K562 treated with DMSO at 1 percent for 4 hours (cell line): Measurements from ENCODE around the gene RPS14. TPM values are rescaled to one million over a fixed set of nuclear protein-coding genes. Genes with fewer than 3 reads are reported as not detected.

Experiments used
- total RNA-seq: library from RNA; unstranded; fragments of 300-600 nt; gene quantifications from 2 replicates; pipeline ENCODE4 v1.2.3, GENCODE V29; 2022; ENCODE audit not compliant: insufficient read depth

Gene RPS14
- 7,861 and 8,555 TPM in 2 replicates for total RNA-seq

GRCh38 chr5:150449517-150450339, at the start of gene RPS14:
TSS of gene RPS14 (minus strand) at chr5:150449739. CDS start at chr5:150447733, 2,006 bp downstream.

GRCh38 chr5:150412319-150413175, 37.0 kb downstream of the RPS14 start, which contains the start of gene CD74:
TSS of gene CD74 (minus strand) at chr5:150412910. CDS start at chr5:150412749, 161 bp downstream.

Other genes starting within 250 kb of the RPS14 start
- not detected in 2 replicates for gene CAMK2A, start 160.0 kb downstream of the RPS14 start, total RNA-seq
- not detected in 2 replicates for gene ARSI, start 146.8 kb downstream of the RPS14 start, total RNA-seq
- gene TCOF1, start 92.0 kb downstream of the RPS14 start, total RNA-seq: 33.4 and 40.7 TPM in 2 replicates
- gene CD74, start 36.8 kb downstream of the RPS14 start, total RNA-seq: 3.6 and 4.3 TPM in 2 replicates
- 20.1 and 20.6 TPM in 2 replicates for gene NDST1, start 58.4 kb upstream of the RPS14 start, total RNA-seq
- gene SYNPO, start 190.9 kb upstream of the RPS14 start, total RNA-seq: not detected in 2 replicates
- gene MYOZ3, start 211.5 kb upstream of the RPS14 start, total RNA-seq: not detected in 2 replicates